GM18517 (cell line): Measurements from ENCODE around the gene HOXB13.

Source experiments
- ATAC-seq: cut with Tn5 transposase; IDR thresholded peaks from one replicate; pipeline ENCODE4 v1.9.1; 2021; ENCODE audit warnings: mild to moderate bottlenecking, moderate library complexity; ENCODE audit not compliant: unreplicated experiment

HOXB13 gene

GRCh38 chr17:48715496-48716399, 12.8 kb downstream of the HOXB13 start:
- ATAC-seq = no peak

GRCh38 chr17:48711128-48711527, 17.4 kb downstream of the HOXB13 start:
- no peak for ATAC-seq

- no peak for ATAC-seq
Measured at GRCh38 chr17:48704361-48705248, 23.9 kb downstream of the HOXB13 start.

- no peak for ATAC-seq
Measured at GRCh38 chr17:48701864-48702532, 26.6 kb downstream of the HOXB13 start.

- ATAC-seq = no peak
Measured at GRCh38 chr17:48693178-48693577, 35.4 kb downstream of the HOXB13 start.

- no peak for ATAC-seq
Measured at GRCh38 chr17:48692049-48692448, 36.5 kb downstream of the HOXB13 start.

- no peak for ATAC-seq
Measured at GRCh38 chr17:48690655-48691054, 37.9 kb downstream of the HOXB13 start.

- ATAC-seq = no peak
Measured at GRCh38 chr17:48681609-48682008, 46.9 kb downstream of the HOXB13 start.

GRCh38 chr17:48679385-48680096, 49.0 kb downstream of the HOXB13 start:
- no peak for ATAC-seq

- no peak for ATAC-seq
Measured at GRCh38 chr17:48678141-48678971, 50.2 kb downstream of the HOXB13 start.

GRCh38 chr17:48676963-48677558, 51.5 kb downstream of the HOXB13 start:
- no peak for ATAC-seq
